NCI-H1105 (cell line): ENCODE data around the gene RPE65.
"Not testable (repeated sequence)": the region's sequence is repeated elsewhere in the genome, so short reads cannot be mapped to it uniquely, and the experiment has no call there.

Experiments used
- DNase-seq: peaks from one replicate; lab custom pipeline; 2025; lab: John Stamatoyannopoulos, UW

RPE65 gene

DNA sequence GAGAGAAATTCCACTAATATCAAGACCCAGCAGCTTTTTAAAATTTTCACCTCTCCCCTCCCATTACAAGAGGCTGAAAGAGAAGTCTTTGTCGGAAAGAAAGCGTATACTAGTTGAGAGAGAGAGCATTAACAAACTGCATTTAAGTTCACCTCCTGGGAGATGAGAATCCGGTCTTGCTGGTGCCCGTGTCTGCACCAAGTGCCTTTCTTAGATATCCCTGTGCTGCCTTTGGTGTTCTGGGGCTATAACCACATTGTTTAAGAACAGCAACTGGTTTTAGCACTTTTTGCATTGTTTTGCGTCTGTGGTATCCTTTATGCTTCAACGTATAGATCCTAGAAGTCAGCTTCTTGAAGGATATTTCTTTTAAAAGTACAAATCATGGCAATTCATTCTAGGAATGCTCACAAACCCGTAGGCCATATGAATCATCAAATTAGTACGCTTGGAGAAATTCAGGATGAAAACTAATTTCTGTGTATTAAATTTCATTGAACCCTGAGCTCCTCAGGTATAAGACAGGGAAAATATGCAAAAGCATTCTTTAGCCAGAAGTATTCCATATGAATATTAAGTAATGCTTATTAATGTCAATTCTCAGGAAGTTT lies 3.4 kb upstream of the RPE65 start:
- no peak for DNase-seq

DNA sequence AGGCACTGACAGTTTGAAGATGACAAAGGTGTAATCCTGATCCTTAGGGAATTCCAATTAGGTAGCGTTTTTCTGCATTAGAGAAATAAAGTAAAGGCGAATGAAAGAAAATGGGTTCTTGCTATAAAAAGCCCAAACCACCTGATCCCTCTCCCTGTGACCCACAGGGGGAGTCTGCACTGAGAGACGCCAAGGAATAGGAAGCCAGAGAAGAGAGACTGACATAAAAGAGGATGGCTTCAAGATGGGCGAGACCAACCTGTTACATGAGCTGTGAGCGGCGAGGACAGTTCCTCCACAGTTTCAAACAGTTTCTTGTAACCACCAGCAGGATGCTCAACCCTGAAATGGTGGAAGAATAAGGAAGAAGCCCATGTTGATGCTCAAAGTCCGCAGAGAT lies 1.4 kb downstream of the RPE65 start:
- DNase-seq, result no peak

DNA sequence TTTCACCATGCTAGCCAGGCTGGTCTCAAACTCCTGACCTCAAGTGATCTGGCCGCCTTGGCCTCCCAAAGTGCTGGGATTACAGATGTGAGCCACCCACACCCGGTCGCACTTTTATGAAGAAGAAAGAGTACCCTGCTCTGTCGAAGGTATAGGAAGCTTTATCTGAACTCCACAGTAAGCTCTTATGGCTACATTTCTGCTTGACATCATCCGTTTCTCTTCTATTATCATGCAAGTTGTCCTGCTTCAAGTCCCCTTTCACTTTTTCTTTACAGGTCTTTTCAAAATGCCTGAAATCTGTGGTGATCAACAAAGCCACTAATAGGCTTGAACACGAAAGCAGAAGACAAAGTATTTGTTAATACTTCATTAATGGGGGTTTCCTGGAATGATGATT lies 4.0 kb downstream of the RPE65 start:
- no peak for DNase-seq

DNA sequence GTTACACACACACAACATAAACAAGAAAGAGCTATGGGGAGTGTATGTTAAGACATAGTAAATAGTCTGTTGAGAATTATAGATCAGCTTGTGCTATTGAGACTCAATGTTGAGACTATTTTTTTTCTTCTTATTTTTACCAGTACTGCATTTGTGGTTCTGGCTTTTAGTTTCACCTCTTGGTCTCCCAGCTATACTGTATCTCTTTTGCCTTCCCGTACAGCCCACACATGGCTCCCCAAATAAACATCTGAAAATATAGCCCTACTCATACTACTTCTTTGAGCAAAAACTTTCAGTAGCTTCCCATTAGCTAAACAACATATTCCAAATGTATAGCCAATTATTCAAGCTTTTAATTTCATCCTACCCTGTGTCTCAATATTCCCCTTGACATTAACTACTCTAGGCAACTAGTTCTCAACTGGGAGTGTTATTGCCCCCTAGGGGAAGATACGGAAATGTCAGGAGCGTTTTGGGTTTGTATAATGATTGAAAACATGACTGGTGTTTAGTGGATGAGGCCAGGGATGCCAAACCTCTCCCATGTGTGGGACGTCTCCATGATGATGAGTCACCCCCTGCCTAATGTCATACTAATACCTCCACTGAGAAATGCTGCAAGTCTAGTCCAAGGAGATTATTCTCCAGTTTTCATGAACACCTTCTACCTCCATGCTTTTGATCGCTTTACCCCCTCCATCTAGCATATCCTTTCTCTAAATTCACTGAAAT lies 6.8 kb downstream of the RPE65 start:
- DNase-seq, result no peak

DNA sequence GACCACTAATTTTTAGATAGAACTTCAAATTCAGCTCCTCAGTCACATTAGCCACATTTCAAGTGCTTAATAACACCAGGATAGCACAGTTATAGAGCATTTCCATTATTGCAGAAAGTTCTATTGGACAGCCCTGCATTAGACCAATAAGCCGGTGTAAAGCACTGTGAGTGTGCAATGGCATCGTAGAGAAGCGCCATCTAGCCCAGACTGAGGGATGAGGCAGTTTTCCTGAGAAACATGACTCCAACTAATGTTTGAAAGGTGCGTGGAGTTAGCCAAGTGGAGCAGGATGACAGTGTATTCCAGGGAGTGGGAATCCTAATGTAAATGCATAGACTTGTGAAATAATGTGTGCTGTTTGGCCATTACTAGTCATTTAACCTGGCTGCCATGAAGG lies 7.7 kb downstream of the RPE65 start:
- DNase-seq, result no peak

DNA sequence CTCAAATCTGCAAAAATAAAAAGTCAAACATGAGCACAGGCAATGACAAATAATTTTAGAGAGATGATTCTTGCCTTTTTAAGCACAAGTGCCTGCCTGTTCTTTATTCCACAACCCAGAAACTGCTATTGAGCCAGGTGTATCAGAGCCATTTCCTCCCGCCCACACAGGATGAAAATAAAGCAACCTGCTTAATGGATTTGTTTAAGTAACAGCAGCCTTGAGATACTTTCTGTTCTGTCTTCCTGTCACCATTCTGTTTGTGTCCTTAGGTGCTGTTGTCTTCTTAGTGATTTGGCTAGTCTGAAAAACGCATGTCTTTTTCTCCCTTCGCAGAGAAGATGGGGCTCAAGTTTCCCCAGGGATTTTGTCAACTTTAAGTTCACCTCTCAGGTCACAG lies 11.4 kb downstream of the RPE65 start:
- no peak for DNase-seq

DNA sequence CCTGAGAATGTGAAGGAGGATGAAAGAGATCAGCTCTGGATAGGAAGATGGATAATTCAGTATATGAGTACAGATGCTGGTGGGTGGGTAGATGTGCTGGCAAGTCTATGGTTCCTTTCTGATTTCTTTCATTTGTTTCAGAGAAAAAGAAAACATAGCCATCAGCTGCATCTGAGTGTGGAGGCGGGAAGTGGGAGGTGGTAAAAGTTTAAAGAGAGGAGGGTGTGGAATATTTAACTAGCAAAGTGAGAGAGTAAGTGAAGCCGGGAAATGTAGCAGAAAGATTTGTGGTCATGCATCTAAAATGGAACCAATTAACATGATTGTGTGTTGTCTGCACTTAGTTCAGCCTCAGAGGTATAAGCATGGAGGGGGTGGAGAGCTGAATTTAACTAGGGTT lies 16.4 kb downstream of the RPE65 start:
- no peak for DNase-seq

DNA sequence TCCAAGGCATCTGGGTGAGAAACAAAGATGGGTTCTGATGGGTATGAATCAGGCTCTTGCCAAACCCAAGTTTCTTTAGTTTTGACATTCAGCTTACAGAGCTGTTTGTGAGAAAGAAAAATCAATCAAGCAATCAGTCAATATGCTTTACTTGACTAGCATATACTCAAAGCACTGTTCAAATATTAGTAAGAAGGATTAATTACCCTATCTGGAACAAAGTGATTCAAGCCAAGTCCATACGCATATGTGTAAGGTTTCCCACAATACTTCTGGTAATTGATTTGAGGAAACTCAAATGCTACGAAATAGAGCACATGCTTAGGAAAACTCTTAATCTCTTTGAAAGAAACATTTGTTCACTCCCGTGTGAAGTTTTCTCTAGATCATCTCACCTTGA lies 18.7 kb downstream of the RPE65 start:
- DNase-seq, result no peak

DNA sequence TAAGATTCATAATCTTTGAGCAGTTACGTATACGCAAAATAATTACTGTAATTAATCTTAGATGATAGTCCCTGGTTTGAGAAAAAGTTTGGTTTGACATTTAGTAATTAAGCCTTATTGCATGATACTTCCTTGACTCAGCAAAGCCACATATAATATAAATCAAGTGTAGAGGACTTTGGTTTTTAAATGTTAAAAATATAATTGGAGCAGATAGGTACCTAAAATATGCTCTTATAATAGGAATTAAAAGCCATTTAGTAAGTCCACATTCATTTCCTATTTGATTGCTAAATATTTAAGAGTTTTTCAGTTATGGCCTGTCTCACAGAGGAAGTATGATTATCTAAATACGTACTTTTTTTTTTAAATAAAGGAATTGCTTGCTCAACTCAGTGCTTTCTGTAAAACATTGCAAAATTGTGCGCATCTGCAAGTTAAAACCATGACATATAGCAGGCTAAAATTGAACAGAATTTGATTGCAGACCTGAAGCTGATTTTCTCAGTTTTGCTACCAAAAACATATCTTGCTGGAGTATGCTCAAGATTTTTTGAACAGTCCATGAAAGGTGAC lies 20.4 kb downstream of the RPE65 start:
- no peak for DNase-seq

DNA sequence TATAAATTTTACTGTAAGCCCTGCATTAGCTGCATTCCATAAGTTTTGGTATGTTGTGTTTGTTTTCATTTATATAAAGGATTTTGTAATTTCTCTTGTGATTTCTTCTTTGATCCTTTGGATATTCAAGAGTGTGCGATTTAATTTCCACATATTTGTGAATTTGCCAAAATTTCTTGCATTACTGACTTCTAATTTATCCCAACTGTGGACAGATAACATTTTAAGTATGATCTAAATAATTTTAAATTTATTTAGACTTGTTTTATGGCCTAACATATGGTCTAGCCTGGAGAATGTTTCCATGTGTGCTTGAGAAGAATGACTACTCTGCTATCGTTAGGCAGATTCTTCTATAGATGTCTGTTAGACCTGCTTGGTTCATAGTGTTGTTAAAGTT lies 23.2 kb downstream of the RPE65 start:
- DNase-seq, result no peak

DNA sequence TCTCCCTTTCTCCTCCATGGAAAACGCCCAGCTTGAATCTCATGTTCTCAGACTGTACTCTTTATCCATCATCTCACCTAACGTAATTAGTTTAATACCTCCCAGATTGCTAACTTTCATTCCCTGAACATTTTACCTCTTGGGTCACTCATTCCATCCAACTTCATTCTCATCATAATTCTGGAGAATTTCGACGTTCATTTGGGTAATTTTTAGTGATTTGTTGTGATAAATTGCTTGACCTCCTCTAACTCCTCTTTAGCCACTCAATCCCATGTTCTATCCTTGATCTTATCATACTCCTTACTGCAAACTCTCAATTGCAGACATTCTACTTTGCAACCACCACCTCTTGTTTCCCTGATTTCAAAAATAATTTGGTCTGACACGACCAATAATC lies 28.4 kb downstream of the RPE65 start:
- no peak for DNase-seq

DNA sequence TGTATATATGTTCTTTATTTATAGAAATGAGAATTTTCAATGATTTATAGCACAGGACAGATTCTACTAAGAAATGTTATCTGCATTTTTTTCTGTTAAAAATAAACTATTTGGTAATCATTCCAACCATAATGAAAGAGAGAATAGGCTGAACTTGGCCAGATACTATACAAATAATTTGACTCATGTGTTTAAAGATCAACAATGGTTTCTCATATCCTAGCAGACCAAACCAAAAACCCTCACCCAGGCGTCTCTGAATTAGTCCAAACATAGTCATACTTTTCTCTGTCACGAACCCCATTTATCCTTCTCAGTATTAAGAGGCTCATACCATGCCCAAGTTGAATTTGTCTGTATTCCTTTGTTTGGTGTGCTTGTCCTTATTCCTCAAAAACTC lies 40.3 kb downstream of the RPE65 start:
- no peak for DNase-seq

DNA sequence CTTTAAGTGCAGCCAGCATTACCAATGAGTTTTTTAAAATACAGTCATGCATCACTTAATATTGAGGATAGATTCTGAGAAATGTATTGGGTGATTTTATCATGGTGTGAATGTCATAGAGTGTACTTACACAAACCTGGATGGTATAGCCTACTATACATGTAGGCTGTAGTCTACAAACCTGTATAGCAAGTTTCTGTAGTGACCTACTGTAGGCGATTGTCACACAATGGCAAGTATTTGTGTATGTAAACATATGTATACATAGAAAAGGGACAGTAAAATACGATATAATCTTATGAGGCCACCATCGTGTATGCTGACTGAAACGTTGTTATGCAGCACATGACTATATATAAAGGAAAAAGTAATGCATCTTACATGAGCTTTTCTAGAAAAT lies 48.2 kb downstream of the RPE65 start:
- no peak for DNase-seq

DNA sequence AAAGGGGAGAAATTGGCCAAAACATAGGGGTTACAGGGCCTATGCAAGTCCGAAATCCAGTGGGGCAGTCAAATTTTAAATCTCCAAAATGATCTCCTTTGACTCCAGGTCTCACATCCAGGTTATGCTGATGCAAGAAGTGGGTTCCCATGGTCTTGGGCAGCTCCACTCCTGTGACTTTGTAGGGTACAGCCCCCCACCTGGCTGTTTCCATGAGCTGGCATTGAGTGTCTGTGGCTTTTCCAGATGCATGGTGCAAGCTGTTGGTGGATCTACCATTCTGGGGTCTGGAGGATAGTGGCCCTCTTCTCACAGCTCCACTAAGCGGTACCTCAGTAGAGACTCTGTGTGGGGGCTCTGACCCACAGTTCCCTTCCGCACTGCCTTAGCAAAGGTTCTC lies 54.2 kb downstream of the RPE65 start:
- DNase-seq, result not testable (repeated sequence)

DNA sequence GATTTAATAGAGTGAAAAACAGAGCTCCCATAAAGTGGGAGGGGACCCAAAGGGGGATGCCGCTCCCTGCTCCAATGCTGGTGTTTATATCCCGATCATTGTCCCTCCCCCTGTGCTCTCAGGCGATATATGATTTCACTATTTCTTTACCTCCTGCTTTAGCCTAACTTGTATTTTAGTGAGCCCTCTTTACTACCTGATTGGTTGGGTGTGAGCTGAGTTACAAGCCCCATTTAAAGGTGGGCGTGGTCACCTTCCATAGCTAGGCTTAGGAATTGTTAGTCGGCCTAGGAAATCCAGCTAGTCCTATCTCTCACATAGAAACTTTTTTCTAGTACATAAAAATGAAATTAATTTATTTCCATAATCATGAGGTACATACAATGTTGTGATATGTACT lies 57.3 kb downstream of the RPE65 start:
- not testable (repeated sequence) for DNase-seq

DNA sequence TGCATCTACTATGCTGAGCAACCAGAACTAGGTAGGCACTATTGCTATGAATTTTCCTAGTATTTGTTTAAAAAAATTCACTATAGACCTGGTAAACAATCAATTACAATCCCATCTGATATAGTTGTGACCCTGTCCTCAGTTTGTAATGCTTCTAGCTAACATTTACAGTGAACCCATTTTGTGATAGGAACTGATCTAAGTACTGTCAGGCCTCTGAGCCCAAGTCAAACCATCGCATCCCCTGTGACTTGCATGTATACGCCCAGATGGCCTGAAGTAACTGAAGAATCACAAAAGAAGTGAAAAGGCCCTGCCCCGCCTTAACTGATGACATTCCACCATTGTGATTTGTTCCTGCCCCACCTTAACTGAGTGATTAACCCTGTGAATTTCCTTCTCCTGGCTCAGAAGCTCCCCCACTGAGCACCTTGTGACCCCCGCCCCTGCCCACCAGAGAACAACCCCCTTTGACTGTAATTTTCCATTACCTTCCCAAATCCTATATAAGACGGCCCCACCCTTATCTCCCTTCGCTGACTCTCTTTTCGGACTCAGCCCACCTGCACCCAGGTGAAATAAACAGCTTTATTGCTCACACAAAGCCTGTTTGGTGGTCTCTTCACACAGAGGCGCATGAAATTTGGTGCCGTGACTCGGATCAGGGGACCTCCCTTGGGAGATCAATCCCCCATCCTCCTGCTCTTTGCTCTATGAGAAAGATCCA lies 63.8 kb downstream of the RPE65 start:
- not testable (repeated sequence) for DNase-seq

DNA sequence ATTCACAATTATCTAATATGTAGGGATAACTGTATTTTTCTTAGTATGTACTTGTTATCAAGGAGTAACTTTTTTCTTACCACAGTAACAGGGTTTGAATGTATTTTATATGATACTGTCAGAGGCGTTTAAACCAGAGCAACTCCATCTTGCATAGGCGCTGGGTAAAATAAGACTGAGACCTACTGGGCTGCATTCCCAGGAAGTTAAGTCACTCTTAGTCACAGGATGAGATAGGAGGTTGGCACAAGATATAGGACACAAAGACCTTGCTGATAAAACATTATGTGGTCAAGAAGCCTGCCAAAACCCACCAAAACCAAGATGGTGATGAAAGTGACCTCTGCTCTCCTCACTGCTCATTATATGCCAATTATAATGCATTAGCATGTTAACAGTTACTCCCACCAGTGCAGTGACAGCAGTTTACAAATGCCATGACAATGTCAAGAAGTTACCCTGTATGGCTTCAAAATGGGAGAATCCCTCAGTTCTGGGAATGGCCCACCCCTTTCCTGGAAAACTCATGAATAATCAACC lies 64.8 kb downstream of the RPE65 start:
- no peak for DNase-seq

DNA sequence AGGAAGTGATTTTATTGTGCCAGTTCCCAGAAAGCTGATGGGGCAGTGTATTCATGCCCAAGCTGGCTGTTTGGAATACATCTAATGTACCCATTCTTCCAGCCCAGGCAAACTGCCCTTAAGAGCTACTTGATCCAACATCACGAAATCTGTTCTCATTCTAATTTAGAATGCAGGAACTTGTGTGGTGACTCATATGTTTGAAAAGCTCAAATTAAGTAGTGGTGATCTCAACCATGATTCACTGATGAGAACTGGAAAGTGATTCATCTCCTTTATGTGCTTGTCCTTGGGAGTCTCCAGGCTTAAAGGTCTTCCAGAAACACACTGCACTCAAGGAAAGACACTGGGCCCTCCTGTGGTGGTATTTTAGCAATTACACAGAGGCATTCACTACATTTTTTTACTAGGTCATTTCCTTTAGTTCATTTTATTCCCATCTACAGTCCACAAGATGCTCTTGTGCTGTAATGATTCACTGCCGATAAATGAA lies 65.4 kb downstream of the RPE65 start:
- no peak for DNase-seq

DNA sequence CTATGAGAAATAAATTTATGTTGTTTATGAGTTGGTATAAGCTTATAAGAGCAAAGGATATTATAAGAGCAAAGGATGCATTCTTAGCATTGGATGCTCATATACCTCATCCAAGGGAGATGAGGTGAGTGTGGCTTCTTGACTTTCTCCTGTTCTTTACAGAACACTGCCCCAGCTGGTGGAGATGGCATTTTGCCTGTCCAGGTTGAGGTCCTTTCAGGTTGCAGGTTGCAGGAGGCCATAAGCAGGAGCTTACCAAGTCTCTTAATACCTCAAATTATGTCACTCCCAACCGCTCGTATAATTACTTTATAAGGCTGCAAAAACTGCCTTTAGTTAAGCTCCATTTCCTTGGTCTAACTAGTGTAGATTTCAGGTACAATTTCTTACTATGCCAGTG lies 66.7 kb downstream of the RPE65 start:
- no peak for DNase-seq

DNA sequence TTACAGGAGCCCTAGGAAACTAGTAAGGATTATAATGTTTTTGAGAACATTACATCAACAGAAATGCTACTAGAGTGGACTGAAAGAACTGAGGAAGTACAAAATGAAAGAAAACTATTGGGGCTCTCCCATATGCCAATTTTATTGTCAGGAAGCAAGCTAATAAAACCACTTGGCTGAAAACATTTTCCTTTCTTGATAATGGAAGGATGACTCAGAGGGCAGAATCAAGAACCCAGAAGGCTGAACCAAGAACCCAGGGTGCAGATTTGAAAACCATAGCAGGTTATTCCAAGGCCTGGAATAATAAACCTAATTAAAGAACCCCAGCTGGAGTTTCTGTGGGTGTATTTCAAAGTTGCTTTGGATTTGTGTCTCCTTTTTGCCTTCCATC lies 70.7 kb downstream of the RPE65 start:
- no peak for DNase-seq
